Subcutaneous abdominal adipose tissue (tissue), 5 donors: Measurements from ENCODE around the gene HDAC5.
"Not testable (repeated sequence)": the region's sequence is repeated elsewhere in the genome, so short reads cannot be mapped to it uniquely, and the experiment has no call there.

Experiments
- H3K27ac ChIP-seq: one replicate; pipeline ENCODE4 v1.7.0; 2013; ENCODE audit warnings: low read depth, mild to moderate bottlenecking, inconsistent platforms, low read length, moderate library complexity
- H3K27me3 ChIP-seq, 5 donors: one replicate each; pipeline ENCODE4 v1.7.0; 2013; ENCODE audit warnings: low read length in 5 of 5, inconsistent platforms in 1 of 5; ENCODE audit not compliant: control insufficient read depth in 5 of 5, insufficient read depth in 4 of 5
- H3K36me3 ChIP-seq, 5 donors: one replicate each; pipeline ENCODE4 v1.7.0; 2013; ENCODE audit warnings: low read length in 5 of 5; ENCODE audit not compliant: control insufficient read depth in 5 of 5, insufficient read depth in 5 of 5
- H3K4me1 ChIP-seq, 5 donors: one replicate each; pipeline ENCODE4 v1.7.0; 2013; ENCODE audit warnings: low read length in 5 of 5, mild to moderate bottlenecking in 3 of 5, moderate library complexity in 1 of 5; ENCODE audit not compliant: control insufficient read depth in 5 of 5, insufficient read depth in 5 of 5
- H3K4me3 ChIP-seq, 5 donors: one replicate each; pipeline ENCODE4 v1.7.0; 2013; ENCODE audit warnings: low read length in 5 of 5, low read depth in 1 of 5
- H3K9ac ChIP-seq, 5 donors: one replicate each; pipeline ENCODE4 v1.7.0; 2013; ENCODE audit warnings: low read length in 5 of 5, mild to moderate bottlenecking in 4 of 5, moderate library complexity in 3 of 5
- H3K9me3 ChIP-seq, 5 donors: one replicate each; pipeline ENCODE4 v1.7.0; 2013; ENCODE audit warnings: low read length in 5 of 5; ENCODE audit not compliant: control insufficient read depth in 5 of 5
- donor health status: healthy.
- donor health status: healthy.
- donor health status: healthy.
- donor health status: healthy.
- donor health status: healthy.

HDAC5 gene

GRCh38 chr17:44101858-44102257 lies 21.6 kb downstream of the HDAC5 start:
- H3K9me3 ChIP-seq, H3K27me3 ChIP-seq, H3K9ac ChIP-seq, H3K27ac ChIP-seq, H3K4me3 ChIP-seq: not testable (repeated sequence)
- H3K4me1 ChIP-seq, result peaks cover 0 to 23% (median 17%) of the 10 kb centered on the region in 5 donors
- H3K36me3 ChIP-seq, result peaks cover 0 to 33% (median 15%) of the 10 kb centered on the region in 5 donors

GRCh38 chr17:44097110-44097958 lies 26.1 kb downstream of the HDAC5 start:
- Histone ChIP-seq H3K9ac (no peak overlapping the region), H3K4me3 (no peak overlapping the region), H3K36me3 (peaks cover 0 to 26% (median 15%) of the 10 kb centered on the region in 5 donors), H3K27me3 (no peaks in the 10 kb centered on the region), H3K27ac (peak overlapping the region; percentile 41), H3K9me3 (no peaks in the 10 kb centered on the region), H3K4me1 (peaks cover 8 to 40% (median 32%) of the 10 kb centered on the region in 5 donors)

- Histone ChIP-seq H3K4me3 (peak overlapping the region; percentile 13 to 73 (median 65)), H3K27ac (peak overlapping the region; percentile 85), H3K4me1 (peaks cover 8 to 40% (median 32%) of the 10 kb centered on the region in 5 donors), H3K9me3 (no peaks in the 10 kb centered on the region), H3K9ac (peak overlapping the region; percentile 49 to 84 (median 62)), H3K27me3 (no peaks in the 10 kb centered on the region), H3K36me3 (peaks cover 0 to 32% (median 26%) of the 10 kb centered on the region in 5 donors)
Measured at GRCh38 chr17:44095647-44096496, 27.6 kb downstream of the HDAC5 start.

- peak overlapping the region in 2 of 5 donors; percentile 62 to 84 for H3K9ac ChIP-seq
- H3K4me3 ChIP-seq, result peak overlapping the region; percentile 13 to 73 (median 65)
- peaks cover 8 to 40% (median 32%) of the 10 kb centered on the region in 5 donors for H3K4me1 ChIP-seq
- peak overlapping the region; percentile 85 for H3K27ac ChIP-seq
- peaks cover 0 to 33% (median 28%) of the 10 kb centered on the region in 5 donors for H3K36me3 ChIP-seq
- H3K27me3 ChIP-seq, result no peaks in the 10 kb centered on the region
- H3K9me3 ChIP-seq, result no peaks in the 10 kb centered on the region
Measured at GRCh38 chr17:44095388-44095646, 28.1 kb downstream of the HDAC5 start.

- H3K4me1 ChIP-seq, result peaks cover 8 to 40% (median 32%) of the 10 kb centered on the region in 5 donors
- H3K9ac ChIP-seq, result peak overlapping the region in 1 of 5 donors; percentile 14
- no peaks in the 10 kb centered on the region for H3K27me3 ChIP-seq
- peak overlapping the region; percentile 85 for H3K27ac ChIP-seq
- no peaks in the 10 kb centered on the region for H3K9me3 ChIP-seq
- peak overlapping the region in 2 of 5 donors; percentile 62 to 65 for H3K4me3 ChIP-seq
- H3K36me3 ChIP-seq, result peaks cover 0 to 33% (median 28%) of the 10 kb centered on the region in 5 donors
Measured at GRCh38 chr17:44094701-44095387, 28.6 kb downstream of the HDAC5 start.

GRCh38 chr17:44093231-44093900 lies 30.1 kb downstream of the HDAC5 start:
- H3K36me3 ChIP-seq, result peaks cover 0 to 38% (median 36%) of the 10 kb centered on the region in 5 donors
- no peak overlapping the region for H3K9ac ChIP-seq
- H3K27me3 ChIP-seq, result no peaks in the 10 kb centered on the region
- H3K4me3 ChIP-seq, result no peak overlapping the region
- no peaks in the 10 kb centered on the region for H3K9me3 ChIP-seq
- peaks cover 8 to 37% (median 32%) of the 10 kb centered on the region in 5 donors for H3K4me1 ChIP-seq
- no peak overlapping the region for H3K27ac ChIP-seq

- no peak overlapping the region for H3K4me3 ChIP-seq
- H3K27me3 ChIP-seq, result no peaks in the 10 kb centered on the region
- no peak overlapping the region for H3K9ac ChIP-seq
- no peaks in the 10 kb centered on the region for H3K9me3 ChIP-seq
- peaks cover 0 to 51% (median 48%) of the 10 kb centered on the region in 5 donors for H3K36me3 ChIP-seq
- H3K4me1 ChIP-seq, result peaks cover 8 to 30% (median 20%) of the 10 kb centered on the region in 5 donors
- no peak overlapping the region for H3K27ac ChIP-seq
Measured at GRCh38 chr17:44092051-44092450, 31.4 kb downstream of the HDAC5 start.

- H3K4me1 ChIP-seq, result peaks cover 8 to 23% (median 15%) of the 10 kb centered on the region in 5 donors
- no peak overlapping the region for H3K4me3 ChIP-seq
- H3K36me3 ChIP-seq, result peaks cover 0 to 55% (median 52%) of the 10 kb centered on the region in 5 donors
- H3K27ac ChIP-seq, result no peak overlapping the region
- no peak overlapping the region for H3K9ac ChIP-seq
- H3K9me3 ChIP-seq, result no peaks in the 10 kb centered on the region
- H3K27me3 ChIP-seq, result no peaks in the 10 kb centered on the region
Measured at GRCh38 chr17:44091200-44091997, 32.0 kb downstream of the HDAC5 start.

GRCh38 chr17:44088254-44088653 lies 35.2 kb downstream of the HDAC5 start:
- H3K36me3 ChIP-seq, result peaks cover 0 to 80% (median 77%) of the 10 kb centered on the region in 5 donors

More at GRCh38 chr17:44088254-44088653, 35.2 kb downstream of the HDAC5 start:
- H3K4me3 ChIP-seq, result no peak overlapping the region
- no peaks in the 10 kb centered on the region for H3K9me3 ChIP-seq
- peaks cover 0 to 5% (median 0%) of the 10 kb centered on the region in 5 donors for H3K4me1 ChIP-seq
- H3K27ac ChIP-seq, result no peak overlapping the region
- no peaks in the 10 kb centered on the region for H3K27me3 ChIP-seq
- no peak overlapping the region for H3K9ac ChIP-seq
